Measurements from ENCODE around the gene FAM120A.

DNA sequence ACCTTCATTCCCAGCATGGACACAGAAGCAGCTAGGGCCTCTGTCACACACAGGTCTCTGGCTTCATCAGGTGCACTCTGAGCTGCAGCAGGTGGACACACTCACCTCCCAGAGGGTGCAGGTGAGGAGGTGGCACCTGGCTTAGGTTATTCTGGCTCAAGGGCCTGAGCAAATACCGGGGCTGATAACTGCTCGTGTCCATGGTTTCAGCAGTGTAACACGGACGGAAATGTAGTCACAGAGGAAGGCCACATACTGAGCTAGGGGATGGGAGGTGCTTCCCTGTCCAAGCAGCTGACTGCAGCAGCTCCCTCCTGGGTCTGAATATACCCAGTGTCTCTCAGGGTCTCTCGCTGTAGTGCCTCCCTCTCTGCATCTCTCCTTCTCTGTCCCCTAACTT lies 130.6 kb downstream of the FAM120A start:
- no peak for TF ChIP-seq POLR2A (IDR thresholded peaks at IDR 0.05; ENCODE audit: low read length)
- no peak for TF ChIP-seq GATA1 (IDR thresholded peaks at IDR 0.05; ENCODE audit: low read depth, low read length)
